ENCODE measurements around the gene DEFB131B.

The DEFB131B gene

GRCh38 chr11:71933141-71933933, 55.1 kb downstream of the DEFB131B start:
- no peak overlapping the region for H3K4me3 ChIP-seq (ENCODE audit: low read depth, low read length)
- no peak for TF ChIP-seq CTCF (conservative IDR thresholded peaks at IDR 0.05; ENCODE audit: low read depth, low read length)
- DNase-seq (ENCODE audit: low read depth): no peak
